Bronchus fibroblast of lung (primary cell): ENCODE results near the gene LIMK2. TPM values are rescaled to one million over a fixed set of nuclear protein-coding genes. Genes with fewer than 3 reads are reported as not detected.

Experiments used
- total RNA-seq: library from RNA; depleted of rRNA; stranded (reverse); fragments of >200 nt; gene quantifications from 2 replicates; pipeline ENCODE4 v1.2.3, GENCODE V29; 2015

LIMK2 gene
- total RNA-seq, result 9.4 and 10.4 TPM in 2 replicates

DNA sequence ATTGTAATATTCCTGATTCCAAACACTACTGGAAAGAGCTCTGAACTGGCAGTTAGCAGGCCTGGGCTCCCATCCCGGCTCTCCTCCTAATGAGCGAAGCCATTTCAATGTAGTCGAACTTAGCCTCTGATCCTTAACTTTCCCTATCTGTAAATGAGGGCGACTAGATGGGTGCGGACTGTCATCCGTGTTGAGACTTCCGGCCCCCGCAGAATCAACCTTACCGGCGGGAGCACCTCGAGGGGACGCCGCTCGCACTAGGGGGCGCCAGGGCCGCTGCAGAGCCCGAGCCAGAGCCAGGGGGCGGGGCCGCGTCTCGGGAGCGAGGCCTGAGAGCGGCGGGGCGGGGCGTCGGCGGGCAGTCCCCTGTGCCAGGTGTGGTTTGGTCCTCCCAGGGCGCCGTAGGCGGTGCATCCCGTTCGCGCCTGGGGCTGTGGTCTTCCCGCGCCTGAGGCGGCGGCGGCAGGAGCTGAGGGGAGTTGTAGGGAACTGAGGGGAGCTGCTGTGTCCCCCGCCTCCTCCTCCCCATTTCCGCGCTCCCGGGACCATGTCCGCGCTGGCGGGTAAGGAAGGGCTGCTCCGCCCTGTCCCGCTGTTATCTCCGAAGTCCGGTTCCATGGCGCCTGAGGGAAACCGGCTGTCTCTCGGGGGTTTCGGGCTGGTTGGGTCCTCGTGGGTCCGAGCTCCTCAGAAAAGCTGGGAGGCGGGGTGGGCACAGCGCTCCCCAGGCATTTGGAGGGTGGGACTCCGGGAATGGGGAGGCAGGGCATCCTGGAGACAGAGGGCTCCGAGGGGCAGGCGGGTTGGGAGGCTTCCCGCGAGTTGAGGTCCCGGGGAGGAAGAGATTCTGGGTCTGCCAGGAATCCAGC is at the start of gene LIMK2:
Gene LIMK2, plus strand, starts transcription at position 437 of the 869 bp plus-strand sequence. Its CDS starts 111 bp downstream, at position 548.

DNA sequence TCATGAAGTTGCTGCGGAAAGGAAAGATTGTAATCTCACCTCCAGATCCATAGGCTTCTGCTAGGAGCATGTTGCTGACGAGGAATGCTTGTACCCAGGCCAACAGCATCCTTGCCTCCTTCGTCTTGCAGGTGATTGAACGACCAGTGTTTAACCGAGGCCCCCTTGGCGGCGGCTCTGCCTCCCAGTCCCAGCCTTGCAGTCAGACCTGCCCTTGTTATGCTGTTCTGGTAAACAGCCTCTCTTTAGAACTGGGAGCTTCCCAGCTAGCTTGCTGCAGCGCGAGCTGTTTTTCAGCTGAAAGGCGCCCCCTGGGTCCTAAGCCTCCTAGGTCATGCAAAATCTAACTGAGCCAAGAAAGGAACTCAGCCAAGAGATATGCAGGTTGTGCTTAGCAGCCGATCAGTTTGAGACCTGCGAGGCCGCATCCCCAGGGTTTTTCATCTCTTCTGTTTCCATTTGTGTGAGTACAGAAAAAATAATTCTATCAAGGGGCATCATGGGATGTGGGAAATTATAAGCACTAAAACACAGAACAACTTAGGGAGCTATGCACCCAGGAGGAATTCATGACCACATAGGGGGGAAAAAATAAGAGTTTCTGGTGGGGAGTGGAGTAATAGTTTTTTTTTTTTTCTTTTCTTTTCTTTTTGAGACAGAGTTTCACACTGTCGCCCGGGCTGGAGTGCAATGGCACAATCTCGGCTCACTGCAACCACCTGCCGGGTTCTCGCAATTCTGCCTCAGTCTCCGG is 80.3 kb downstream of the LIMK2 start, which contains the start of gene PIK3IP1:
Gene PIK3IP1, minus strand, starts transcription at position 253 of the 754 bp plus-strand sequence. Its CDS starts 144 bp downstream, at position 109.

Other genes with a start within 250 kb of the LIMK2 start
- gene MORC2, start 243.5 kb upstream of the LIMK2 start, total RNA-seq, result 9.1 and 10.9 TPM in 2 replicates
- gene TUG1, start 243.0 kb upstream of the LIMK2 start, total RNA-seq, result 23.6 and 23.7 TPM in 2 replicates
- 193 and 236 TPM in 2 replicates for gene SMTN, start 131.0 kb upstream of the LIMK2 start, total RNA-seq
- 179 and 192 TPM in 2 replicates for gene SELENOM, start 104.7 kb upstream of the LIMK2 start, total RNA-seq
- 1.3 and 1.9 TPM in 2 replicates for gene INPP5J, start 89.3 kb upstream of the LIMK2 start, total RNA-seq
- 5.2 and 6.7 TPM in 2 replicates for gene PLA2G3, start 71.8 kb upstream of the LIMK2 start, total RNA-seq
- gene RNF185, start 52.1 kb upstream of the LIMK2 start, total RNA-seq, result 20.1 and 24.5 TPM in 2 replicates
- 9.5 and 11.3 TPM in 2 replicates for gene PIK3IP1, start 80.2 kb downstream of the LIMK2 start, total RNA-seq
- 22.6 and 24.7 TPM in 2 replicates for gene PATZ1, start 134.0 kb downstream of the LIMK2 start, total RNA-seq
- gene DRG1, start 187.3 kb downstream of the LIMK2 start, total RNA-seq, result 76.8 and 81.6 TPM in 2 replicates